DND-41 (cell line): ENCODE data around the gene MACROD2.

ENCODE experiments used
- ATAC-seq: fragments of 200-7000 bp; cut with Tn5 transposase; 3 replicates; pipeline ENCODE4 v1.9.1; 2021; ENCODE audit warnings: low read depth; ENCODE audit not compliant: insufficient read depth
- DNase-seq: peaks from one replicate; pipeline ENCODE4 v3.0.0-alpha.2; 2020
- H2AFZ ChIP-seq: 2 replicates; pipeline ENCODE4 v1.6.0; 2012; ENCODE audit warnings: low read depth, low read length
- H3K27ac ChIP-seq: 2 replicates; pipeline ENCODE4 v1.5.1; 2012; ENCODE audit warnings: low read length, inconsistent platforms
- H3K27me3 ChIP-seq: fragments of 200-600 bp; sonication (generic); 2 replicates; pipeline ENCODE4 v1.6.0; 2012; ENCODE audit warnings: low read length, mild to moderate bottlenecking, inconsistent platforms; ENCODE audit not compliant: insufficient read depth, poor library complexity
- H3K36me3 ChIP-seq: 2 replicates; pipeline ENCODE4 v1.5.1; 2012; ENCODE audit warnings: low read length, inconsistent platforms; ENCODE audit not compliant: insufficient read depth
- H3K4me1 ChIP-seq: 2 replicates; pipeline ENCODE4 v1.5.1; 2012; ENCODE audit warnings: mild to moderate bottlenecking, low read length; ENCODE audit not compliant: insufficient read depth
- H3K4me2 ChIP-seq: 2 replicates; pipeline ENCODE4 v1.6.0; 2012; ENCODE audit warnings: mild to moderate bottlenecking, moderate library complexity, low read length, inconsistent platforms; ENCODE audit not compliant: insufficient read depth
- H3K4me3 ChIP-seq, 2 experiments: fragments of 200-600 bp in 1 of 2; shearing (Covaris generic) in 1 of 2; 2 replicates each; pipeline ENCODE4 v1.5.1; 2012 to 2016; ENCODE audit warnings: inconsistent platforms in 2 of 2, low read length in 2 of 2, mild to moderate bottlenecking in 2 of 2, low read depth in 1 of 2, moderate library complexity in 1 of 2
- H3K79me2 ChIP-seq: 2 replicates; pipeline ENCODE4 v1.6.0; 2012; ENCODE audit warnings: low read length, inconsistent platforms; ENCODE audit not compliant: insufficient read depth
- H3K9ac ChIP-seq: 2 replicates; pipeline ENCODE4 v1.6.0; 2012; ENCODE audit warnings: low read depth, mild to moderate bottlenecking, inconsistent platforms, low read length, moderate library complexity
- H3K9me3 ChIP-seq: 2 replicates; pipeline ENCODE4 v1.5.1; 2012; ENCODE audit warnings: low read length, moderate library complexity, mild to moderate bottlenecking, inconsistent platforms; ENCODE audit not compliant: insufficient read depth, severe bottlenecking
- H4K20me1 ChIP-seq: 2 replicates; pipeline ENCODE4 v1.6.0; 2012; ENCODE audit warnings: low read length; ENCODE audit not compliant: insufficient read depth
- EZH2 ChIP-seq: IDR thresholded peaks from 3 replicates; pipeline ENCODE4 v1.6.1; 2012; ENCODE audit warnings: borderline replicate concordance, low read depth, mild to moderate bottlenecking, moderate library complexity, low read length, inconsistent platforms; ENCODE audit not compliant: severe bottlenecking
- TF ChIP-seq, protein P1 (sequence below): IDR thresholded peaks from 2 replicates; pipeline ENCODE4 v1.5.1; 2012; ENCODE audit warnings: borderline replicate concordance, low read length, moderate library complexity, mild to moderate bottlenecking; ENCODE audit not compliant: poor library complexity, severe bottlenecking; ENCODE audit errors: extremely low read depth

The MACROD2 gene

DNA sequence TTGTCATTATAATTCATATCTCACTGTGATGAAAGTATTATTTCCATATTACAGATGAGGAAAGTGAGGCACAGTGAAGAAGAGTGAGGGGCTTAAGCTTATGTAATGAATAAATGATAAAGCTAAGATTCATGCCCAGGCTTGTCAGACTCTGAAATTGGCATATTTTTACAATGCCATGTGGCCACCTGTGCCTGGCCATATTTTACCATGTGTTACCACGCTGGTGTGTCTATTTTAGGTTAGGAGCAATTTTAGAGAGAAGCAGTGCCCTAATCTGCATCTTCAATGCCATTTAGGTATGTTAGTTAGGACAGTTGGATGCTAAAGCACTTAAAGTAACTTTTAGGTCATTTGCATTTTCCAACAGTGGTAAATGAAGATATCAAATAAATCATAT lies 530.1 kb downstream of the MACROD2 start:
- Histone ChIP-seq H4K20me1 (no peaks in the 10 kb centered on the region), H3K27me3 (peaks cover 11% of the 10 kb centered on the region), H3K4me1 (no peaks in the 10 kb centered on the region), H3K79me2 (no peaks in the 10 kb centered on the region), H3K27ac (no peak overlapping the region), H2AFZ (no peak overlapping the region), H3K9ac (no peak overlapping the region), H3K36me3 (no peaks in the 10 kb centered on the region), H3K4me3 (no peak overlapping the region), H3K4me2 (no peak overlapping the region), H3K9me3 (no peaks in the 10 kb centered on the region)
- TF ChIP-seq, protein P1, sequence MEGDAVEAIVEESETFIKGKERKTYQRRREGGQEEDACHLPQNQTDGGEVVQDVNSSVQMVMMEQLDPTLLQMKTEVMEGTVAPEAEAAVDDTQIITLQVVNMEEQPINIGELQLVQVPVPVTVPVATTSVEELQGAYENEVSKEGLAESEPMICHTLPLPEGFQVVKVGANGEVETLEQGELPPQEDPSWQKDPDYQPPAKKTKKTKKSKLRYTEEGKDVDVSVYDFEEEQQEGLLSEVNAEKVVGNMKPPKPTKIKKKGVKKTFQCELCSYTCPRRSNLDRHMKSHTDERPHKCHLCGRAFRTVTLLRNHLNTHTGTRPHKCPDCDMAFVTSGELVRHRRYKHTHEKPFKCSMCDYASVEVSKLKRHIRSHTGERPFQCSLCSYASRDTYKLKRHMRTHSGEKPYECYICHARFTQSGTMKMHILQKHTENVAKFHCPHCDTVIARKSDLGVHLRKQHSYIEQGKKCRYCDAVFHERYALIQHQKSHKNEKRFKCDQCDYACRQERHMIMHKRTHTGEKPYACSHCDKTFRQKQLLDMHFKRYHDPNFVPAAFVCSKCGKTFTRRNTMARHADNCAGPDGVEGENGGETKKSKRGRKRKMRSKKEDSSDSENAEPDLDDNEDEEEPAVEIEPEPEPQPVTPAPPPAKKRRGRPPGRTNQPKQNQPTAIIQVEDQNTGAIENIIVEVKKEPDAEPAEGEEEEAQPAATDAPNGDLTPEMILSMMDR = no peak
- DNase-seq (no peak), ATAC-seq (no peak)

GRCh38 chr20:14526891-14527290 lies 531.6 kb downstream of the MACROD2 start:
- ATAC-seq = no peak
- Histone ChIP-seq H3K4me3 (no peak overlapping the region), H2AFZ (no peak overlapping the region), H3K79me2 (no peaks in the 10 kb centered on the region), H3K27me3 (peaks cover 9% of the 10 kb centered on the region), H3K36me3 (no peaks in the 10 kb centered on the region), H3K9me3 (no peaks in the 10 kb centered on the region), H3K27ac (no peak overlapping the region), H4K20me1 (no peaks in the 10 kb centered on the region), H3K4me1 (no peaks in the 10 kb centered on the region), H3K9ac (no peak overlapping the region), H3K4me2 (no peak overlapping the region)
- no peak for TF ChIP-seq EZH2
- TF ChIP-seq, protein P1 = no peak
- no peak for DNase-seq

GRCh38 chr20:14531786-14532185 lies 536.5 kb downstream of the MACROD2 start:
- DNase-seq = no peak
- Histone ChIP-seq H3K4me1 (no peaks in the 10 kb centered on the region), H4K20me1 (no peaks in the 10 kb centered on the region), H3K27me3 (no peaks in the 10 kb centered on the region), H3K27ac (no peak overlapping the region), H3K4me3 (no peak overlapping the region), H3K79me2 (no peaks in the 10 kb centered on the region), H3K9ac (no peak overlapping the region), H3K9me3 (no peaks in the 10 kb centered on the region), H3K36me3 (no peaks in the 10 kb centered on the region), H3K4me2 (no peak overlapping the region), H2AFZ (no peak overlapping the region)
- no peak for TF ChIP-seq EZH2
- TF ChIP-seq, protein P1 = no peak
- ATAC-seq = no peak

DNA sequence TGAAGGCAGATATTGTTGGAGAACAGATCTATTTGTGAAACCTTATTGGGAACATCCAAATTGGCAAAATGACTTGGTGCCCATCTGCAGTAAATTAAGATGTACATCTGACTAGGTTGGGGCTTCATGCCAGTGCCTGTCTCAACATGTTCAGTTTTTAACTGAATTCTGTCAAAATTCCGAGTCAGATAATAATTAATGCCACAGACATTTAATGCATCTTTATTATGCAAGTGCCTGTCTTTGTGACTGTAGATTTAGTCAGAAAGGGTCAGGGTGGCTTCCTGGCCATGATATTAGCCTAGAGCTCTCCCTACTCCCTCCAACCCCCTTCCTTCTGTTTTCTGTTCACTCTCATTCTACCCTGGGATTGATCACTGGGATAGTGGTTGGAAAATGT lies 541.4 kb downstream of the MACROD2 start:
- no peaks in the 10 kb centered on the region for H3K79me2 ChIP-seq
- H3K4me2 ChIP-seq = no peak overlapping the region
- H2AFZ ChIP-seq = no peak overlapping the region
- no peaks in the 10 kb centered on the region for H3K36me3 ChIP-seq
- H3K27me3 ChIP-seq = no peaks in the 10 kb centered on the region
- no peaks in the 10 kb centered on the region for H3K4me1 ChIP-seq
- TF ChIP-seq, protein P1 = no peak
- no peak for TF ChIP-seq EZH2
- no peaks in the 10 kb centered on the region for H3K9me3 ChIP-seq
- ATAC-seq (no peak), DNase-seq (no peak)
- H3K27ac ChIP-seq = no peak overlapping the region
- no peaks in the 10 kb centered on the region for H4K20me1 ChIP-seq
- no peak overlapping the region for H3K4me3 ChIP-seq
- H3K9ac ChIP-seq = no peak overlapping the region
